Effector memory CD8-positive, alpha-beta T cell (primary cell): ENCODE results near the gene IGFALS.

Source experiments
- ATAC-seq: fragments of 150-1000 bp; cut with Tn5 transposase; replicated peaks from 2 replicates; pipeline ENCODE4 v1.10.0; 2021; ENCODE audit warnings: mild to moderate bottlenecking, moderate library complexity
- DNase-seq, 3 experiments: peaks; one replicate each; pipeline ENCODE4 v3.0.0; 2021
- H3K27ac Mint-ChIP-seq, 2 donors: one replicate each; pipeline ENCODE4 v1.8.0; 2022; ENCODE audit warnings: mild to moderate bottlenecking in 2 of 2, mixed read lengths in 2 of 2, moderate library complexity in 2 of 2
- H3K27me3 Mint-ChIP-seq, 2 donors: one replicate each; pipeline ENCODE4 v1.8.0; 2022; ENCODE audit warnings: mixed read lengths in 2 of 2
- H3K36me3 Mint-ChIP-seq: one replicate; pipeline ENCODE4 v1.8.0; 2022; ENCODE audit warnings: mild to moderate bottlenecking, moderate library complexity, mixed read lengths; ENCODE audit not compliant: insufficient read depth
- H3K4me1 Mint-ChIP-seq, 2 donors: one replicate each; pipeline ENCODE4 v1.8.0; 2022; ENCODE audit warnings: low read depth in 2 of 2, mixed read lengths in 2 of 2
- H3K4me3 Mint-ChIP-seq, 2 donors: one replicate each; pipeline ENCODE4 v1.8.0; 2022; ENCODE audit warnings: mild to moderate bottlenecking in 2 of 2, mixed read lengths in 2 of 2, moderate library complexity in 2 of 2
- H3K9me3 Mint-ChIP-seq, 2 donors: one replicate each; pipeline ENCODE4 v1.8.0; 2022; ENCODE audit warnings: mixed read lengths in 2 of 2

The IGFALS gene

DNA sequence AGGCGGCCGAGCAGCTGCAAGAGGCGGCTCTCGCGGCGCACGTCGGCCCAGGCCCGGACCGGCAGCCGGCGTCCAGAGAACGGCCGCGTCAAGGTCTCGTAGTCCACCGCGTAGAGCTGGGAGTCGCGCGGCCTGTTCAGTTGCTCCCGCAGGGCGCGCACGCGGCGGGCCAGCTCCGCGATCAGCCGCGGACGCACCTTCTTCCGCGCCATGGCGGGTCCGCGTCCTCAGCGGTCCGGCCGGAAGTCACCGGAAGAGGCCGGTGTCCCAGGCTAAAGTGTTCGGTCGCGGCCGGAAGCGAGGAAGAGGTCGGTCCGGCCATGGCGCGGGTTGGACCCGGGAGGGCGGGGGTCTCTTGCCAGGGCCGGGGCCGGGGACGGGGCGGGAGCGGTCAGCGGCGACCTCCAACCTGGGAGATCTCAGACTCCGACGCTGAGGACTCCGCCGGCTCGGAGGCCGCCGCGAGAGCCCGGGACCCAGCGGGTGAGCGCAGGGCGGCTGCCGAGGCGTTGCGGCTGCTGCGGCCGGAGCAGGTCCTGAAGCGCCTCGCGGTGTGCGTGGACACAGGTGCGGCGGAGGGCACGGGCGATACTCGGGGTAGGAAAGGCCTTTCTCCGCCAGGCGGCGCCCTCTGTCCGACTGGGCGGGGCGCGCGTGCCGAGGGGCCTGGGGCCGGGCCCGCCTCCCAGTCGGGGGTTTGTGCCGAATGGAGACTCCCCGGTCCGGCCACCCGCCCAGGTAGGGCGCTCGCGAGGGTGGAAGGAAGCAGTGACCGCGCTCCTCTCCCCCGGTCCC is 20.4 kb downstream of the IGFALS start, which contains the start of gene MRPS34:
Gene MRPS34 (minus strand): TSS at position 227 of the 795 bp plus-strand sequence. CDS start 15 bp downstream, at position 212.
- H3K27me3 Mint-ChIP-seq: no peaks in the 10 kb centered on the region
- H3K4me3 Mint-ChIP-seq: peak within 1 kb of the TSS; percentile 95 to 97
- DNase-seq (peak; percentile 70 to 76 (median 71)), ATAC-seq (peak; percentile 56)
- no peaks in the 10 kb centered on the region for H3K9me3 Mint-ChIP-seq
- H3K36me3 Mint-ChIP-seq: peaks cover 54% of the 10 kb centered on the region
- peaks cover 16% of the 10 kb centered on the region in 2 donors for H3K4me1 Mint-ChIP-seq
- peak within 1 kb of the TSS; percentile 82 to 94 for H3K27ac Mint-ChIP-seq

DNA sequence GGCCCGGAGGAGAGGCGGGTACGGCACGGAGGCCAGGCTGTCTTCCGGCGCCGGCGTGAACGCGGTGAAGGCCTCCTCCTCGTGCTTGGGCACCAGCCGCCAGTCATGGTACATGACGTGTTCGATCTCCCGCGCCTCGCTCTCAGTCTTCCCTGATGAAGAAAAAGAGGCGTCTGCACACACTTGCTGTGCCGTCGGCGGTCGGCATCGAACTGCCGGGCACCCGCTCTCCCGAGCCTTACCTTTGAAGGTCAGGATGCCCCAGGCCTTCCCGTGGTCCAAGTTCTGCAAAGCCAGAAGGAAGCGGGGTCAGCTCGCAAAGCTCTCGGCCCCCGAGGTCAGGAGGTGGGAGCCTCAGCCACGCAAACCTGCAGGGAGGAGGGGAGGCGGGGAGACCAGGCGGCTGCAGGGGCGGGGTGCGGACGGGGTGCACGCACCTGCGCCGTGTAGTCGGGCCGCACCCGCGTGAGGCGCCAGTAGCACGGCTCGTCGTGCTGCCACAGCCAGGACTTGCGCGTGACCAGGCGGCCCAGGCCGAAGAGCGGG is 21.1 kb downstream of the IGFALS start, which contains the start of gene EME2:
Gene EME2 (plus strand): TSS at position 449 of the 546 bp plus-strand sequence. CDS start 418 bp downstream, outside the sequence.
- peak; percentile 23 for ATAC-seq
- Mint-ChIP-seq H3K9me3 (no peaks in the 10 kb centered on the region), H3K27me3 (no peaks in the 10 kb centered on the region), H3K4me3 (peak within 1 kb of the TSS; percentile 95 to 97), H3K27ac (peak within 1 kb of the TSS; percentile 82 to 94), H3K36me3 (peaks cover 58% of the 10 kb centered on the region), H3K4me1 (peaks cover 16% of the 10 kb centered on the region in 2 donors)
- peak; percentile 32 to 41 (median 33) for DNase-seq

DNA sequence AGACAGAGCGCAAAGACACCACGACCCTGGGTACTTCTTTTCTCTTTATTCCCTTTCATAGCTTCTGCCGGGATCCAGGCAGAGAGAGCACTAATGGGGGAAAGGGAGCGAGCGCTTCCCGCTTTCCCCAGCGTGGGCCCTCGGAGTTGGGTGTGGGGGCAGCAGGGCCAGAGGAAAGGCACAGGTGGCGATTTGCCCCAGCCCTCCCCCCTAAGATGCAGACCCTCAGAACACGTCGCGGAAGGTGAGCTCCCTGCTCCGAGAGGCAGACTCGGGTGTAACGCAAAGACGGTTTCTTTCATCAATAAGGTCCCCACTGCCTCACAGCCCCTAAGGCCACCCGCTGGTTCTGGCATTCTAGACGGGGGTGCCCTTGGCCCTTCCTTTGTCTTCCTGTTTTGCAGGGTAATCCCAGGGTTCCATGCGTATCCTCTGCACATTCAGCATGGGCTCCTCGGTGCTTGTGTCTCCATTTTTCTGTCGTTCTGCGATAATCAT is 21.6 kb downstream of the IGFALS start:
- Mint-ChIP-seq H3K4me1 (peaks cover 16% of the 10 kb centered on the region in 2 donors), H3K4me3 (peak overlapping the region; percentile 95 to 97), H3K27ac (peak overlapping the region; percentile 82 to 94), H3K27me3 (no peaks in the 10 kb centered on the region), H3K9me3 (no peaks in the 10 kb centered on the region), H3K36me3 (peaks cover 60% of the 10 kb centered on the region)
- ATAC-seq (no peak), DNase-seq (peak in 1 of 3 experiments; percentile 29)

DNA sequence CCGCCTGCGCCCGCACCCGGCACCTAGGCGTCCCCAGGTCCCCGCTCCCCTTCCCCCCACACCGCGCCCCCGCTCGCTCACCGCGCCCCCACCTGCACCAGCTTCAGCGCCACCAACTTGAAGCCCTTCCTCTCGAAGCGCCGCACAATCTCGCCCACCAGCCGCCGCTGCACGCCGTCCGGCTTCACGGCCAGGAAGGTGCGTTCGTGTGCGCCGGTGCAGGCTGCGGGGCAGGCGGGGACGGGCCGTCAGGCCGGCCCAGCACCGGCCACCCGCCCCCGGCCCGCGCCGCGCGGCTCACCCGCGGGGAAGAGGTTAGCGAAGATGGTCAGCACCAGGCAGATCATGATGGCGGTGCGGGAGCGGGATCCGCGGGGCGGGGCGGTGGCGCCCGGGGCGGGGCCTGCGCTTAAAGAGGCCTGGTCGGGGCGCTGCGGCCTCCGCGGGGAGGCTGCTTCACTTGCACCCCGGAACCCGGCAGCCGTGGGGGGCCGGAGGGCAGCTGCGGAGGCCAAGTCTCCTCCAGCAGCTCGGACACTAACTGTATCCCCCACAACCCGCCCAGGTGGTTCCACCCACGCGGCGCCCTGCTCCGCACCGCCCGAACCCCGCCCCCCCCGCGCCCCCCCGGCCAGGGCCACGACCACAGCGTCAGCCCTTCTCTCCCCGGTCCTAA is 22.2 kb downstream of the IGFALS start, which contains the start of gene NME3:
Gene NME3 (minus strand): TSS at position 356 of the 676 bp plus-strand sequence. CDS start 9 bp downstream, at position 347.
- peak within 1 kb of the TSS; percentile 95 to 97 for H3K4me3 Mint-ChIP-seq
- peak within 1 kb of the TSS; percentile 90 to 94 for H3K27ac Mint-ChIP-seq
- H3K27me3 Mint-ChIP-seq: no peaks in the 10 kb centered on the region
- ATAC-seq: peak; percentile 57
- no peaks in the 10 kb centered on the region for H3K9me3 Mint-ChIP-seq
- DNase-seq: peak; percentile 66 to 73 (median 72)
- H3K4me1 Mint-ChIP-seq: peaks cover 16% of the 10 kb centered on the region in 2 donors
- peaks cover 55% of the 10 kb centered on the region for H3K36me3 Mint-ChIP-seq

DNA sequence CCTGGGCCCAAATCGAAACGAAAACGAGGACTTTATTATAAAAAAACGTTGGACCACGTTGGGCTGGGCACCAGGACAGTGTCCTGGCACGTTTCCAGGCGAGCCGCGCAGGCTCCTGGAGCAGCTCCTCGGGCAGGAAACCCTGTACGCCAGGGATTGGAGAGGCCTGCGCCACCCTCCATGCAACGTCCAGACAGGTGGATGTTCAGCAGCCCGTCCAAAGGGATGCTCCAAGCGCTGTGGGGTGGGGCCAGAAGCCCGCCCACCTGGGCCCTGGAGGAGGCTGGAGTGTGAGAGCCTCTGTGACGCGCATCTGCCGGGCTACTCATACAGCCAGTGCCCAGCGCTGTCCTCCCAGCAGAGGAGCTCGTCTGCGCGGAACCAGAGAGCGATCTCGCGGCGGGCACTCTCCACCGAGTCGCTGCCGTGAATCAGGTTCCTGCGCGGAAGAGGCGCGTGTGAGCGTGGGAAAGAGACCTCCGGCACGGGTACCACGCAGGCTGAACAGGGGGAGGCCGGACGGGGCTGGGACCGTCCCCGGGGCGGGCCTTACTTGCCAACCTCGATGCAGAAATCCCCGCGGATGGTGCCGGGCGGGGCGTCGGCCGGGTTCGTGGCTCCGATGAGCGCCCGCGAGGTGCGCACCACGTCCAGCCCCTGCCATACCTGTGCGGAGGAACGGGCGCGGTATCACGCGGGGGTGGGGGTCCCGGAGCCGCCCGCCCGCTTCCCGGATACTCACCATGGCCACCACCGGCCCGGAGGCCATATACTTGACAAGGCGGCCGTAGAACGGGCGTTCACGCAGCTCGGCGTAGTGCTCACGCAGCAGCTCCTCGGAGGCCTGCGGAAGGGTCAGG is 22.9 kb downstream of the IGFALS start:
- Mint-ChIP-seq H3K4me1 (peaks cover 16% of the 10 kb centered on the region in 2 donors), H3K27ac (peak overlapping the region; percentile 67 to 90), H3K4me3 (peak overlapping the region; percentile 95 to 97), H3K9me3 (no peaks in the 10 kb centered on the region), H3K27me3 (no peaks in the 10 kb centered on the region), H3K36me3 (peaks cover 55% of the 10 kb centered on the region)
- peak; percentile 37 to 53 (median 50) for DNase-seq
- ATAC-seq: peak; percentile 36

DNA sequence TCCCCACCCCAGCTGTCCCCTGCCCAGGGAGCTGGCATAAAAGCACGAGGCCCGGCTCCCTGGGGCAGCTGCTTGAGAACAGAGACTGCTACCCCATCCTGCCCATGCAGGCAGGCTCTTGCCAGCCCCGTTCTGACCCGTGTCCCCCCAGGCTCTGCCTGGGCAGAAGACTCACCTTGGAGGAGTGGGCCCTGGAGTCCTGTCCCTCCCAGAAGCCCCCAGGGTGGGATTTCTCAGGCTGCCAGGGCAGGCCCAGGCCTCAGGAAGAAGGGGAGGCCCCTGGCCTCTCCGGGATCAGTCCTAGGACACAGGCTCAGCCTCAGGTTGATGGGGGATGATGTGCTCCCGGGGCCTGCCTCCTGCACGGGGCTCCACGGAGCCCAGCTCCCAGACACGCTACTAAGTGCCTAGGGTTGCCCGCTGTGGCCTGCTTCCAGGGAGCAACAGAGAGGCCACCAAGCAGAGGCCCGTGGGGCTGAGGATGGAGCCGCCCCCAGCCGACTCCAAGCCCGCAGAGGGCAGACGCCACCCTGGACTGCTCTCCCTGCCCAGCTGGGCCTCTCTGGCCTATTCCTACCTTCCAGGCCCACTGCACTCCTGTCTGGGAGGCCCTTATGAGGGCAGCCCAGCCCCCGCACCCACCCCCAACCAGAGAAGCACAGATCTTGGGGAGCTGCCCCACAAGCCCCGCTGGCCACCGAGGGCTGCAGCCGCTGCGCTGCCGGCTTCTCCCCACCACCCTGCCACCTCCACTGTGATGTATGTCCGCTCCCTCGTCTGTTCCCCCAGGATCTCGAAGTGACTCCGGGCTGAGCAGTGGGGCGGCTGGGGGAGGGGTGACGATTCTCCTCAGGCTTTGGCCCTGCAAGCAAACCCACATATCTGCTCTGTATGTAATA is 23.9 kb downstream of the IGFALS start:
- peaks cover 54% of the 10 kb centered on the region for H3K36me3 Mint-ChIP-seq
- no peak for DNase-seq
- H3K4me3 Mint-ChIP-seq: peak overlapping the region; percentile 95 to 97
- peaks cover 16% of the 10 kb centered on the region in 2 donors for H3K4me1 Mint-ChIP-seq
- ATAC-seq: no peak
- H3K27ac Mint-ChIP-seq: peak overlapping the region; percentile 67 to 90
- H3K9me3 Mint-ChIP-seq: no peaks in the 10 kb centered on the region
- no peaks in the 10 kb centered on the region for H3K27me3 Mint-ChIP-seq

DNA sequence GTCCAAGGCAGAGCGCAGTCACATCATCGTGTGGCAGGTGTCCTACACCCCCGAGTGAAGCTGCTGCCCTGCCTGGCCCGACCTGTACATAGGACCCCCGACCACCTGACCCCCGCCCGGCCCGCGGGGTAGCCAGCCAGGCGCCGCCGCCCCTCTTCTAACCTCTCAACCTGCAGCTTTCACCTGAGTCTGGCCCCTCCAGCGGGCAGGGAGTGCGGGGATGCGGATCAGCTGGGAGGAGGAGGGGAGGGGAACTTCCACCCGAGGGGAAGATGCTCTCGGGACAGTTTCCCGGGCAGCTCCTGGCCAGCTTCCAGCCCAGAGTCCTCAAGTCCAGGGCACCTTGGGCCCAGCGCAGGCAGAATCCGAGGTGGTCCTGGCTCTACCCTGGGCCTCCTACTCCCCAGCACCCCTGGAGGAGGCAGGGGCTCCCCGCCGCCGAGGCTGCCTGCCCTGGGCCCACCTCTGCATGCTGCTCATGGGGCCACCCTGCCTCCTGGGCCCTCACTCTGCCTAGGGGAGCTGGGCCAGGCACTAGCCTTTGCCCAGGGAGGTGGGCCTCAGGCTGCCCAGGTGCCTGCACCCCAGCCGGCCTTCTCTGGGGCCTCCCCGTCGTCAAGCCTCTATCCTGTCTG is 24.6 kb downstream of the IGFALS start:
- DNase-seq (no peak), ATAC-seq (no peak)
- Mint-ChIP-seq H3K4me3 (peak overlapping the region in 1 of 2 donors; percentile 33), H3K27ac (peak overlapping the region in 1 of 2 donors; percentile 90), H3K36me3 (peaks cover 52% of the 10 kb centered on the region), H3K27me3 (no peaks in the 10 kb centered on the region), H3K4me1 (peaks cover 14 to 16% of the 10 kb centered on the region in 2 donors), H3K9me3 (no peaks in the 10 kb centered on the region)

DNA sequence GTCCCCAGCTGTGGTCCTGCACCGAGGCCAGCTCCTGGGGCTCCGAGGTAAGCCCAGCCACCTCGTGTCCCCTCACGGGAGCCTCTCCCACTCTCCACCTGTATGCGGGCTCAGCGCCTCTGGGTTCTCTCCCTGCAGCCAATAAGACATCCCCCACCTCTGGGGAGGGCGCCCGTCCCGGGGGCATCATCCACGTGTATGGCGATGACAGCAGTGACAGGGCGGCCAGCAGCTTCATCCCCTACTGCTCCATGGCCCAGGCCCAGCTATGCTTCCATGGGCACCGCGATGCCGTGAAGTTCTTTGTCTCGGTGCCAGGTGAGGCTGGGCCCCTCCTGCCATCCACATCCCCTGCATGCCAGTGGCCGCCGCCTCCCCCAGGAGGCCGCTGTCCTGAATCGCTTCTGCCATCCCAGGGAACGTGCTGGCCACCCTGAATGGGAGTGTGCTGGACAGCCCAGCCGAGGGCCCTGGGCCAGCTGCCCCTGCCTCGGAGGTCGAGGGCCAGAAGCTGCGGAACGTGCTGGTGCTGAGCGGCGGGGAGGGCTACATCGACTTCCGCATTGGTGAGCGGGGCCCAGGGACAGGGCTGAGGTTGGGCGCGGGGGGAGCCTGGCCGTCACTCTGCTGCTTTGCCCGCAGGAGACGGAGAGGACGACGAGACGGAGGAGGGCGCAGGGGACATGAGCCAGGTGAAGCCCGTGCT is 25.3 kb downstream of the IGFALS start:
- Mint-ChIP-seq H3K4me3 (no peak overlapping the region), H3K4me1 (peaks cover 12 to 16% of the 10 kb centered on the region in 2 donors), H3K27ac (peak overlapping the region in 1 of 2 donors; percentile 66), H3K27me3 (no peaks in the 10 kb centered on the region), H3K9me3 (no peaks in the 10 kb centered on the region), H3K36me3 (peaks cover 50% of the 10 kb centered on the region)
- ATAC-seq: no peak
- no peak for DNase-seq

DNA sequence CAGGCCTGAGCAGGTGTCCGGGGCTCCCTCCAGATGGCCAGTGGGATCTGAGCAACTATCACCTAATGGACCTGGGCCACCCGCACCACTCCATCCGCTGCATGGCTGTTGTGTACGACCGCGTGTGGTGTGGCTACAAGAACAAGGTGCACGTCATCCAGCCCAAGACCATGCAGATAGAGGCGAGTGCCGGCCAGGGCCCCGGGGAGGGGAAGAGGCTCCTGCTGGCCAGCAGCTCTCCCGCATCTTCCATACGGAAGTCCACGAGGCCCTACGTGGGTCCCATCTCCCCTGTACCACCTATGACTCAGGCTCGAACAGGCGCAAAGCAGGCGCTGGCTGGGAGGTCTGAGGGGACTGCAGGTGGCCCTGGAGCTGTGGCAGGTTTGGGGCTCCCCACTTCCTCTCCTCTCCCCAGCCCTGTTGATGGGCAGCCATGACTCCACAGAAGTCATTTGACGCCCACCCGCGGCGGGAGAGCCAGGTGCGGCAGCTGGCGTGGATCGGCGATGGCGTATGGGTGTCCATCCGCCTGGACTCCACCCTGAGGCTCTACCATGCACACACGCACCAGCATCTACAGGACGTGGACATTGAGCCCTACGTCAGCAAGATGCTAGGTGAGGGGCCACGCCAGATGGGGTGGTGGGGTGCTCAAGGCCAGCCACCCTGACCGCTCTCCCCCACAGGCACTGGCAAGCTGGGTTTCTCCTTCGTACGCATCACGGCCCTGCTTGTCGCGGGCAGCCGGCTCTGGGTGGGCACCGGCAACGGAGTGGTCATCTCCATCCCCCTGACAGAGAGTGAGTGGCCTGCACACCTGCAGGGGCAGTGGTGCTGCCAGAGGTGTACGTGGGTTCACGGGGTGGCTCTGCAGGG is 26.1 kb downstream of the IGFALS start:
- Mint-ChIP-seq H3K27me3 (no peaks in the 10 kb centered on the region), H3K4me3 (no peak overlapping the region), H3K36me3 (peaks cover 45% of the 10 kb centered on the region), H3K27ac (peak overlapping the region in 1 of 2 donors; percentile 76), H3K9me3 (no peaks in the 10 kb centered on the region), H3K4me1 (peaks cover 11 to 14% of the 10 kb centered on the region in 2 donors)
- DNase-seq: no peak
- no peak for ATAC-seq

DNA sequence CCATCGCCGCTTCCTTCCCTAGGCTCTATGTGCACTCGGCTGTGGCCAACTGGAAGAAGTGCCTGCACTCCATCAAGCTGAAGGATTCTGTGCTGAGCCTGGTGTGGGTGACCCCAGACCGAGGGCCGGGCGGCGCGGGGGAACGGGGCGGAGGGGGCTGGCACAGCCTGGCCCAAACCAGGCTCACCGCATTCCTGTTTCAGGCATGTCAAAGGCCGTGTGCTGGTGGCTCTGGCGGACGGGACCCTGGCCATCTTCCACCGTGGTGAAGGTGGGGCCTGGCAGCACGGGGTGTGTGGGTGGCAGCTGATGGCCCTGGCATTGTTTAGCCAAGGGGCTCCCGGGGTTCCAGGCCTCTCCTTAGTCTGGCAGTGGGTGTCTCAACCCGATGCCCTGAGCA is 26.8 kb downstream of the IGFALS start:
- Mint-ChIP-seq H3K27ac (peak overlapping the region in 1 of 2 donors; percentile 76), H3K4me3 (no peak overlapping the region), H3K4me1 (peaks cover 5 to 8% of the 10 kb centered on the region in 2 donors), H3K27me3 (no peaks in the 10 kb centered on the region), H3K36me3 (peaks cover 43% of the 10 kb centered on the region), H3K9me3 (no peaks in the 10 kb centered on the region)
- no peak for ATAC-seq
- no peak for DNase-seq
